Activated naive CD8-positive, alpha-beta T cell treated with anti-CD3 and anti-CD28 coated beads, Interleukin-2, amount 50 U/mL, for 24 hours (primary cell): ENCODE measurements around the gene SCAF11.

Experiments used
- ATAC-seq: fragments of 150-1000 bp; cut with Tn5 transposase; one replicate; pipeline ENCODE4 v1.10.0; 2021
- DNase-seq: peaks from one replicate; pipeline ENCODE4 v3.0.0; 2021
- H3K27ac Mint-ChIP-seq: one replicate; pipeline ENCODE4 v1.8.0; 2021; ENCODE audit warnings: mild to moderate bottlenecking, mixed read lengths
- H3K27me3 Mint-ChIP-seq: one replicate; pipeline ENCODE4 v1.8.0; 2021; ENCODE audit warnings: mixed read lengths
- H3K36me3 Mint-ChIP-seq: one replicate; pipeline ENCODE4 v1.8.0; 2021; ENCODE audit warnings: low read depth, mixed read lengths
- H3K4me1 Mint-ChIP-seq: one replicate; pipeline ENCODE4 v1.8.0; 2021; ENCODE audit warnings: mixed read lengths
- H3K4me3 Mint-ChIP-seq: one replicate; pipeline ENCODE4 v1.8.0; 2021; ENCODE audit warnings: mild to moderate bottlenecking, moderate library complexity, mixed read lengths
- H3K9me3 Mint-ChIP-seq: one replicate; pipeline ENCODE4 v1.8.0; 2021; ENCODE audit warnings: mixed read lengths

The SCAF11 gene

GRCh38 chr12:45962553-45963325 lies 27.6 kb downstream of the SCAF11 start:
- H3K9me3 Mint-ChIP-seq = peaks cover 7% of the 10 kb centered on the region
- H3K27me3 Mint-ChIP-seq = no peaks in the 10 kb centered on the region
- no peak overlapping the region for H3K4me3 Mint-ChIP-seq
- H3K27ac Mint-ChIP-seq = no peak overlapping the region
- ATAC-seq (no peak), DNase-seq (no peak)
- peaks cover 42% of the 10 kb centered on the region for H3K36me3 Mint-ChIP-seq
- peaks cover 25% of the 10 kb centered on the region for H3K4me1 Mint-ChIP-seq

GRCh38 chr12:45959728-45960127 lies 30.6 kb downstream of the SCAF11 start:
- H3K36me3 Mint-ChIP-seq = peaks cover 37% of the 10 kb centered on the region
- H3K27me3 Mint-ChIP-seq = no peaks in the 10 kb centered on the region

GRCh38 chr12:45959025-45959424 lies 31.3 kb downstream of the SCAF11 start:
- ATAC-seq (no peak), DNase-seq (no peak)
- peaks cover 31% of the 10 kb centered on the region for H3K36me3 Mint-ChIP-seq
- peaks cover 5% of the 10 kb centered on the region for H3K9me3 Mint-ChIP-seq
- no peaks in the 10 kb centered on the region for H3K27me3 Mint-ChIP-seq
- H3K27ac Mint-ChIP-seq = no peak overlapping the region
- H3K4me3 Mint-ChIP-seq = no peak overlapping the region
- peaks cover 7% of the 10 kb centered on the region for H3K4me1 Mint-ChIP-seq

More at GRCh38 chr12:45959728-45960127, 30.6 kb downstream of the SCAF11 start:
- H3K4me1 Mint-ChIP-seq = peaks cover 8% of the 10 kb centered on the region
- ATAC-seq (no peak), DNase-seq (no peak)
- peaks cover 7% of the 10 kb centered on the region for H3K9me3 Mint-ChIP-seq
- no peak overlapping the region for H3K4me3 Mint-ChIP-seq
- no peak overlapping the region for H3K27ac Mint-ChIP-seq

GRCh38 chr12:45948546-45948945 lies 41.8 kb downstream of the SCAF11 start:
- H3K27ac Mint-ChIP-seq = no peak overlapping the region
- ATAC-seq = no peak
- H3K27me3 Mint-ChIP-seq = no peaks in the 10 kb centered on the region
- peaks cover 47% of the 10 kb centered on the region for H3K36me3 Mint-ChIP-seq
- DNase-seq = no peak
- peaks cover 3% of the 10 kb centered on the region for H3K4me1 Mint-ChIP-seq
- no peak overlapping the region for H3K4me3 Mint-ChIP-seq
- no peaks in the 10 kb centered on the region for H3K9me3 Mint-ChIP-seq

- Mint-ChIP-seq H3K4me3 (no peak overlapping the region), H3K9me3 (no peaks in the 10 kb centered on the region), H3K27me3 (no peaks in the 10 kb centered on the region), H3K27ac (no peak overlapping the region), H3K4me1 (peaks cover 3% of the 10 kb centered on the region), H3K36me3 (peaks cover 64% of the 10 kb centered on the region)
- no peak for ATAC-seq
- no peak for DNase-seq
Observed at GRCh38 chr12:45946435-45946834, 43.9 kb downstream of the SCAF11 start.

- Mint-ChIP-seq H3K36me3 (peaks cover 72% of the 10 kb centered on the region), H3K4me3 (no peak overlapping the region), H3K27me3 (no peaks in the 10 kb centered on the region), H3K4me1 (peaks cover 4% of the 10 kb centered on the region), H3K9me3 (no peaks in the 10 kb centered on the region), H3K27ac (no peak overlapping the region)
- no peak for ATAC-seq
- no peak for DNase-seq
Observed at GRCh38 chr12:45944771-45945170, 45.6 kb downstream of the SCAF11 start.

GRCh38 chr12:45939759-45940158 lies 50.6 kb downstream of the SCAF11 start:
- Mint-ChIP-seq H3K36me3 (peaks cover 53% of the 10 kb centered on the region), H3K27me3 (no peaks in the 10 kb centered on the region), H3K27ac (no peak overlapping the region), H3K4me3 (no peak overlapping the region), H3K9me3 (no peaks in the 10 kb centered on the region), H3K4me1 (peaks cover 6% of the 10 kb centered on the region)
- ATAC-seq (no peak), DNase-seq (no peak)

GRCh38 chr12:45938566-45938965 lies 51.8 kb downstream of the SCAF11 start:
- Mint-ChIP-seq H3K4me1 (peaks cover 6% of the 10 kb centered on the region), H3K9me3 (no peaks in the 10 kb centered on the region), H3K4me3 (no peak overlapping the region), H3K27me3 (no peaks in the 10 kb centered on the region), H3K36me3 (peaks cover 44% of the 10 kb centered on the region), H3K27ac (no peak overlapping the region)
- DNase-seq (no peak), ATAC-seq (no peak)

GRCh38 chr12:45934956-45935355 lies 55.4 kb downstream of the SCAF11 start:
- Mint-ChIP-seq H3K36me3 (peaks cover 27% of the 10 kb centered on the region), H3K4me1 (peaks cover 6% of the 10 kb centered on the region), H3K27ac (no peak overlapping the region), H3K27me3 (no peaks in the 10 kb centered on the region), H3K9me3 (no peaks in the 10 kb centered on the region), H3K4me3 (no peak overlapping the region)
- DNase-seq (no peak), ATAC-seq (no peak)

GRCh38 chr12:45933504-45933903 lies 56.9 kb downstream of the SCAF11 start:
- no peak overlapping the region for H3K4me3 Mint-ChIP-seq
- H3K9me3 Mint-ChIP-seq = no peaks in the 10 kb centered on the region
- H3K4me1 Mint-ChIP-seq = peaks cover 5% of the 10 kb centered on the region
- ATAC-seq (no peak), DNase-seq (no peak)
- H3K36me3 Mint-ChIP-seq = peaks cover 33% of the 10 kb centered on the region
- no peak overlapping the region for H3K27ac Mint-ChIP-seq
- H3K27me3 Mint-ChIP-seq = no peaks in the 10 kb centered on the region

GRCh38 chr12:45930369-45930768 lies 60.0 kb downstream of the SCAF11 start:
- Mint-ChIP-seq H3K4me3 (no peak overlapping the region), H3K27me3 (no peaks in the 10 kb centered on the region), H3K9me3 (no peaks in the 10 kb centered on the region), H3K4me1 (no peaks in the 10 kb centered on the region), H3K36me3 (peaks cover 49% of the 10 kb centered on the region), H3K27ac (no peak overlapping the region)
- ATAC-seq = no peak
- no peak for DNase-seq

- Mint-ChIP-seq H3K27ac (peak overlapping the region; percentile 68), H3K4me3 (no peak overlapping the region), H3K4me1 (no peaks in the 10 kb centered on the region), H3K9me3 (no peaks in the 10 kb centered on the region), H3K36me3 (peaks cover 54% of the 10 kb centered on the region), H3K27me3 (no peaks in the 10 kb centered on the region)
- DNase-seq (no peak), ATAC-seq (no peak)
Observed at GRCh38 chr12:45928309-45928708, 62.1 kb downstream of the SCAF11 start.

- ATAC-seq (no peak), DNase-seq (no peak)
- Mint-ChIP-seq H3K27me3 (no peaks in the 10 kb centered on the region), H3K4me3 (no peak overlapping the region), H3K36me3 (peaks cover 34% of the 10 kb centered on the region), H3K9me3 (no peaks in the 10 kb centered on the region), H3K4me1 (no peaks in the 10 kb centered on the region), H3K27ac (no peak overlapping the region)
Observed at GRCh38 chr12:45918818-45919217, 71.6 kb downstream of the SCAF11 start.

- H3K4me3 Mint-ChIP-seq = no peak overlapping the region
- H3K27ac Mint-ChIP-seq = no peak overlapping the region
- no peaks in the 10 kb centered on the region for H3K4me1 Mint-ChIP-seq
- H3K9me3 Mint-ChIP-seq = no peaks in the 10 kb centered on the region
- no peaks in the 10 kb centered on the region for H3K27me3 Mint-ChIP-seq
- peaks cover 19% of the 10 kb centered on the region for H3K36me3 Mint-ChIP-seq
- no peak for DNase-seq
- no peak for ATAC-seq
Observed at GRCh38 chr12:45915405-45915804, 75.0 kb downstream of the SCAF11 start.

- Mint-ChIP-seq H3K36me3 (peaks cover 13% of the 10 kb centered on the region), H3K27me3 (no peaks in the 10 kb centered on the region), H3K9me3 (no peaks in the 10 kb centered on the region), H3K4me1 (no peaks in the 10 kb centered on the region), H3K4me3 (no peak overlapping the region), H3K27ac (no peak overlapping the region)
- DNase-seq (no peak), ATAC-seq (peak; percentile 49)
Observed at GRCh38 chr12:45914090-45914489, 76.3 kb downstream of the SCAF11 start.

GRCh38 chr12:45913631-45914030 lies 76.7 kb downstream of the SCAF11 start:
- H3K9me3 Mint-ChIP-seq = no peaks in the 10 kb centered on the region
- ATAC-seq (no peak), DNase-seq (no peak)
- peaks cover 11% of the 10 kb centered on the region for H3K36me3 Mint-ChIP-seq
- H3K4me3 Mint-ChIP-seq = no peak overlapping the region
- no peaks in the 10 kb centered on the region for H3K4me1 Mint-ChIP-seq
- H3K27ac Mint-ChIP-seq = no peak overlapping the region
- H3K27me3 Mint-ChIP-seq = no peaks in the 10 kb centered on the region
